Central memory CD8-positive, alpha-beta T cell (primary cell): ENCODE results near the gene IL18BP.

Source experiments
- ATAC-seq: fragments of 150-1000 bp; cut with Tn5 transposase; replicated peaks from 2 replicates; pipeline ENCODE4 v1.10.0; 2022; ENCODE audit warnings: mild to moderate bottlenecking, moderate FRiP score, moderate number of reproducible peaks; ENCODE audit not compliant: poor library complexity, severe bottlenecking; ENCODE audit errors: extremely low read depth
- DNase-seq, 2 donors: peaks; one replicate each; pipeline ENCODE4 v3.0.0; 2021; ENCODE audit warnings: low spot score in 2 of 2
- H3K27ac Mint-ChIP-seq: one replicate; pipeline ENCODE4 v1.8.0; 2022; ENCODE audit warnings: low read depth, mild to moderate bottlenecking, moderate library complexity, mixed read lengths
- H3K27me3 Mint-ChIP-seq: one replicate; pipeline ENCODE4 v1.8.0; 2022; ENCODE audit warnings: mixed read lengths
- H3K36me3 Mint-ChIP-seq: one replicate; pipeline ENCODE4 v1.8.0; 2022; ENCODE audit warnings: mild to moderate bottlenecking, moderate library complexity, mixed read lengths; ENCODE audit not compliant: insufficient read depth
- H3K4me1 Mint-ChIP-seq: one replicate; pipeline ENCODE4 v1.8.0; 2022; ENCODE audit warnings: mixed read lengths
- H3K4me3 Mint-ChIP-seq: one replicate; pipeline ENCODE4 v1.8.0; 2022; ENCODE audit warnings: mild to moderate bottlenecking, moderate library complexity, mixed read lengths
- H3K9me3 Mint-ChIP-seq: one replicate; pipeline ENCODE4 v1.8.0; 2022; ENCODE audit warnings: mixed read lengths

IL18BP gene

DNA sequence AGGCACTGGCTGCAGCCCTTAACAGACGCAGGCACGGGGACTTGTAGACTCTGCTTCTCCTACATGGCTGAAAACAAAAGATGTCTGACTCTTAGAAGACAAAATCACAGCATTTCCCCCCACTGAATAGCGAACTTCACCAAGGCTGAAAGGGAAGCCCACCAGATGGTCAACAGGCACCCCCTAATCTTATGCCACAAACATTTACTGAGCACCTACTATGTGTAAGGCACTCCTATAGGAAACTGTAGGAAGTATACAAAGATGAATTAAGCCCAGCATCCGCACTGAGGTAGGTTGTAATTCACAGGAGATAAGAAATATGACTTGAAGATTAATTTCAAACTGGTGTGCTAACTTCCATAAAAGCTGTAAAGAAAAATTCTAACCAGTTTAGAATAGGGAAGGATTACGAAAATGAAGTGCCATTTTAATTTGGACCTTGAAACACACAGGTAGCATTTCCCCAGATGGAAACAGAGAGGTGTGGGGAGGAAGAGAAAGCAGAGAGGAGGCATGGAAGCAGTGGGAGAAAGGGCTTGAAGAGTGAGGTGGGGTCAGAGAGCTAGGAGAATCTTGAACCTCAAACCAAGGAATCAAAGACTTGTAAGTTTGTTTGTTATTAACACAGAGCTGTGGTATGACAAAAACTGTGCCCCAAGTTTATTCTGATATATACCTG, 43.5 kb downstream of the IL18BP start:
- Mint-ChIP-seq H3K4me3 (no peak overlapping the region), H3K36me3 (peaks cover 5% of the 10 kb centered on the region), H3K9me3 (no peaks in the 10 kb centered on the region), H3K27me3 (no peaks in the 10 kb centered on the region), H3K4me1 (no peaks in the 10 kb centered on the region), H3K27ac (no peak overlapping the region)
- ATAC-seq (no peak), DNase-seq (no peak)

GRCh38 chr11:72045849-72046248, 47.1 kb downstream of the IL18BP start:
- Mint-ChIP-seq H3K27ac (no peak overlapping the region), H3K36me3 (peaks cover 10% of the 10 kb centered on the region), H3K9me3 (no peaks in the 10 kb centered on the region), H3K27me3 (no peaks in the 10 kb centered on the region), H3K4me3 (no peak overlapping the region), H3K4me1 (no peaks in the 10 kb centered on the region)
- ATAC-seq (no peak), DNase-seq (no peak)

- Mint-ChIP-seq H3K36me3 (peaks cover 7% of the 10 kb centered on the region), H3K4me3 (no peak overlapping the region), H3K9me3 (no peaks in the 10 kb centered on the region), H3K27ac (no peak overlapping the region), H3K27me3 (no peaks in the 10 kb centered on the region), H3K4me1 (no peaks in the 10 kb centered on the region)
- DNase-seq (no peak), ATAC-seq (no peak)
These were observed 50.2 kb downstream of the IL18BP start for GRCh38 chr11:72048766-72049460.
